Natural killer cell (primary cell): Measurements from ENCODE around the gene GPSM1. TPM values are rescaled to one million over a fixed set of nuclear protein-coding genes. Genes with fewer than 3 reads are reported as not detected.

Experiments used
- ATAC-seq, 3 donors: fragments of 150-1000 bp in 2 of 3; fragments of 200-7000 bp in 1 of 3; cut with Tn5 transposase; 1 replicate in 1 of 3; 2 replicates in 2 of 3; pipeline ENCODE4 v1.10.0; 2021; ENCODE audit warnings: mild to moderate bottlenecking in 2 of 3, moderate library complexity in 2 of 3
- DNase-seq, 2 donors: peaks; one replicate each; pipeline versions ENCODE4 v3.0.0 to v3.0.0-alpha.2; 2013 to 2021; ENCODE audit warnings: mixed read lengths in 1 of 2
- H3K27ac ChIP-seq: one replicate; pipeline ENCODE4 v1.5.1; 2013; ENCODE audit warnings: mild to moderate bottlenecking, low read length
- H3K27me3 ChIP-seq: one replicate; pipeline ENCODE4 v1.6.1; 2013; ENCODE audit warnings: low read length; ENCODE audit not compliant: control insufficient read depth, insufficient read depth
- H3K36me3 ChIP-seq: one replicate; pipeline ENCODE4 v1.6.1; 2013; ENCODE audit warnings: low read length; ENCODE audit not compliant: control insufficient read depth, insufficient read depth
- H3K4me1 ChIP-seq: one replicate; pipeline ENCODE4 v1.6.1; 2013; ENCODE audit warnings: low read length; ENCODE audit not compliant: control insufficient read depth, insufficient read depth
- H3K4me3 ChIP-seq: one replicate; pipeline ENCODE4 v1.5.1; 2013; ENCODE audit warnings: low read length
- H3K9me3 ChIP-seq: one replicate; pipeline ENCODE4 v1.6.1; 2013; ENCODE audit warnings: low read length; ENCODE audit not compliant: control insufficient read depth, insufficient read depth
- H3K27ac Mint-ChIP-seq, 2 donors: one replicate each; pipeline ENCODE4 v1.8.0; 2022; ENCODE audit warnings: mild to moderate bottlenecking in 2 of 2, mixed read lengths in 2 of 2, moderate library complexity in 1 of 2
- H3K27me3 Mint-ChIP-seq, 2 donors: one replicate each; pipeline ENCODE4 v1.8.0; 2022; ENCODE audit warnings: low read depth in 2 of 2, mixed read lengths in 2 of 2
- H3K36me3 Mint-ChIP-seq: one replicate; pipeline ENCODE4 v1.8.0; 2022; ENCODE audit warnings: mixed read lengths
- H3K4me1 Mint-ChIP-seq, 2 donors: one replicate each; pipeline ENCODE4 v1.8.0; 2022; ENCODE audit warnings: mixed read lengths in 2 of 2
- H3K4me3 Mint-ChIP-seq: one replicate; pipeline ENCODE4 v1.8.0; 2022; ENCODE audit warnings: mild to moderate bottlenecking, moderate library complexity, mixed read lengths
- H3K9me3 Mint-ChIP-seq, 2 donors: one replicate each; pipeline ENCODE4 v1.8.0; 2022; ENCODE audit warnings: mixed read lengths in 2 of 2
- CTCF ChIP-seq: fragments of 200-600 bp; IDR thresholded peaks from one replicate; pipeline ENCODE4 v1.8.0; 2022; ENCODE audit warnings: antibody characterized with exemption
- WGBS: methylation state at CpG from one replicate; pipeline ENCODE4 v1.1.7; 2013; ENCODE audit warnings: missing lambda C conversion rate; ENCODE audit not compliant: insufficient coverage; 5-methylcytosine and 5-hydroxymethylcytosine counted together
- intact Hi-C: fragments of 100-400 bp; cut with micrococcal nuclease; formaldehyde crosslinking; loops from one replicate; pipeline ENCODE4 v1.14.2; 2022
- total RNA-seq, 4 donors: library from RNA; stranded (reverse); fragments of 120-200 nt in 1 of 4; gene quantifications; one replicate each; pipeline versions ENCODE4 v1.2.3 to v1.2.4, GENCODE V29; 2013 to 2022

Gene GPSM1
- total RNA-seq, 3 donors from 2014 or later (not counting 1 experiment from before 2014, with no cell fraction given), result 2.6 to 4.2 (median 3.4) TPM

GRCh38 chr9:136297016-136297691 is 30.2 kb upstream of the GPSM1 start:
- ATAC-seq (no peak), DNase-seq (no peak)
- no peaks in the 10 kb centered on the region for H3K4me1 ChIP-seq
- no peaks in the 10 kb centered on the region for H3K9me3 ChIP-seq
- no peak overlapping the region for H3K27ac Mint-ChIP-seq
- intact Hi-C loops, result no loop called here
- H3K36me3 Mint-ChIP-seq, result no peaks in the 10 kb centered on the region
- no peaks in the 10 kb centered on the region for H3K27me3 Mint-ChIP-seq
- no peak overlapping the region for H3K4me3 Mint-ChIP-seq
- H3K4me1 Mint-ChIP-seq, result no peaks in the 10 kb centered on the region
- no peaks in the 10 kb centered on the region for H3K27me3 ChIP-seq
- TF ChIP-seq CTCF, result no peak
- no peak overlapping the region for H3K27ac ChIP-seq
- WGBS, result 81% methylated on average over 25 of the region's 25 CpGs
- H3K36me3 ChIP-seq, result no peaks in the 10 kb centered on the region
- H3K4me3 ChIP-seq, result no peak overlapping the region
- no peaks in the 10 kb centered on the region for H3K9me3 Mint-ChIP-seq

GRCh38 chr9:136297766-136298735 is 29.3 kb upstream of the GPSM1 start:
- Mint-ChIP-seq H3K36me3 (no peaks in the 10 kb centered on the region), H3K4me1 (no peaks in the 10 kb centered on the region), H3K9me3 (no peaks in the 10 kb centered on the region), H3K27ac (no peak overlapping the region), H3K4me3 (no peak overlapping the region), H3K27me3 (no peaks in the 10 kb centered on the region)
- H3K27ac ChIP-seq, result no peak overlapping the region
- intact Hi-C loops, result no loop called here
- 87% methylated on average over 26 of the region's 26 CpGs for WGBS
- no peak for TF ChIP-seq CTCF
- ATAC-seq (no peak), DNase-seq (no peak)
- no peaks in the 10 kb centered on the region for H3K27me3 ChIP-seq
- no peaks in the 10 kb centered on the region for H3K4me1 ChIP-seq
- H3K36me3 ChIP-seq, result no peaks in the 10 kb centered on the region
- no peaks in the 10 kb centered on the region for H3K9me3 ChIP-seq
- H3K4me3 ChIP-seq, result no peak overlapping the region

GRCh38 chr9:136299116-136299515 is 28.2 kb upstream of the GPSM1 start:
- no peaks in the 10 kb centered on the region for H3K4me1 Mint-ChIP-seq
- Histone ChIP-seq H3K9me3 (no peaks in the 10 kb centered on the region), H3K27me3 (no peaks in the 10 kb centered on the region), H3K27ac (no peak overlapping the region), H3K36me3 (no peaks in the 10 kb centered on the region), H3K4me3 (no peak overlapping the region), H3K4me1 (no peaks in the 10 kb centered on the region)
- no peak overlapping the region for H3K4me3 Mint-ChIP-seq
- TF ChIP-seq CTCF, result no peak
- H3K36me3 Mint-ChIP-seq, result no peaks in the 10 kb centered on the region
- no peaks in the 10 kb centered on the region for H3K9me3 Mint-ChIP-seq
- WGBS, result 90% methylated on average over 18 of the region's 18 CpGs
- no peak for ATAC-seq
- intact Hi-C loops, result no loop called here
- DNase-seq, result no peak
- no peak overlapping the region for H3K27ac Mint-ChIP-seq
- no peaks in the 10 kb centered on the region for H3K27me3 Mint-ChIP-seq
